K562 (cell line): ENCODE results near the gene PRDM1. TPM values are rescaled to one million over a fixed set of nuclear protein-coding genes. Genes with fewer than 3 reads are reported as not detected.
A peak's percentile ranks its signal among the peaks of the same experiment; 100 is the strongest.

ENCODE experiments used
- ATAC-seq: fragments of 200-7000 bp; cut with Tn5 transposase; 3 replicates; pipeline ENCODE4 v1.9.1; 2020; ENCODE audit warnings: moderate library complexity
- BruUV-seq: library from RNA; stranded (reverse); fragments of 400-500 nt; replicated peaks from 2 replicates; lab custom pipeline; 2021; lab: Mats Ljungman, UMichigan
- CTCF ChIA-PET: fragments of 300-600 bp; formaldehyde crosslinking; extraction: SDS; loops from one replicate; lab custom pipeline; 2021; ENCODE audit warnings: low intra/inter-chr PET ratio; lab: Yijun Ruan, JAX
- POLR2A ChIA-PET: fragments of 300-600, 350-650 bp; sonication (Branson Sonifier 250); formaldehyde crosslinking; extraction: SDS; loops from one replicate; lab custom pipeline; 2021; ENCODE audit warnings: antibody characterized with exemption, inconsistent platforms; lab: Yijun Ruan, JAX
- DNase-seq, 4 experiments: peaks; one replicate each; pipeline versions ENCODE4 v3.0.0 to v3.0.0-alpha.2; 2011 to 2018; ENCODE audit warnings: low spot score in 3 of 4, mixed read lengths in 3 of 4; ENCODE audit errors: extremely low read depth in 1 of 4
- FAIRE-seq: peaks from 2 replicates; lab custom pipeline; 2011; peaks lifted over from hg19 to GRCh38; lab: Jason Lieb, UNC
- H2AFZ ChIP-seq: 2 replicates; pipeline ENCODE4 v1.6.0; 2011; ENCODE audit warnings: low read depth, low read length, control low read depth, inconsistent platforms
- H3K27ac ChIP-seq: fragments of 200-600 bp; 3 replicates; pipeline ENCODE4 v1.8.0; 2011; ENCODE audit warnings: low read depth, mild to moderate bottlenecking, control low read depth, inconsistent platforms, low read length, moderate library complexity, mixed read lengths; ENCODE audit errors: extremely low read depth
- H3K27me3 ChIP-seq, 2 experiments: fragments of 300-600 bp in 1 of 2; 2 replicates in 1 of 2; 3 replicates in 1 of 2; pipeline versions ENCODE4 v1.6.0 to v1.8.0; 2011; ENCODE audit warnings: inconsistent platforms in 2 of 2, low read length in 2 of 2, mild to moderate bottlenecking in 1 of 2, mixed read lengths in 1 of 2, moderate library complexity in 1 of 2; ENCODE audit not compliant: control insufficient read depth in 2 of 2, insufficient read depth in 2 of 2
- H3K36me3 ChIP-seq: fragments of 300-600 bp; 3 replicates; pipeline ENCODE4 v1.8.0; 2011; ENCODE audit warnings: mild to moderate bottlenecking, low read length, inconsistent platforms; ENCODE audit not compliant: control insufficient read depth, insufficient read depth
- H3K4me1 ChIP-seq, 2 experiments: fragments of 200-600 bp in 1 of 2; replicated peaks in 1 of 2; 2 replicates in 1 of 2; 3 replicates in 1 of 2; pipeline versions ENCODE4 v1.5.1 to v1.8.0; 2011; ENCODE audit warnings: inconsistent platforms in 2 of 2, low read length in 2 of 2, mild to moderate bottlenecking in 1 of 2, mixed read lengths in 1 of 2, moderate library complexity in 1 of 2; ENCODE audit not compliant: control insufficient read depth in 2 of 2, insufficient read depth in 2 of 2
- H3K4me2 ChIP-seq: 2 replicates; pipeline ENCODE4 v1.6.1; 2011; ENCODE audit warnings: low read length, control low read depth, inconsistent platforms, mixed read lengths; ENCODE audit not compliant: insufficient read depth
- H3K4me3 ChIP-seq: fragments of 200-600 bp; sonication (generic), shearing (Covaris generic); 2 replicates; pipeline ENCODE4 v1.5.1; 2016; ENCODE audit warnings: control low read depth, inconsistent platforms
- H3K79me2 ChIP-seq: fragments of 200-600 bp; 3 replicates; pipeline ENCODE4 v1.8.0; 2011; ENCODE audit warnings: low read length, inconsistent platforms; ENCODE audit not compliant: control insufficient read depth, insufficient read depth
- H3K9ac ChIP-seq, 2 experiments: 2 replicates each; pipeline versions ENCODE4 v1.6.0 to v1.6.1; 2011; ENCODE audit warnings: low read depth in 2 of 2, low read length in 2 of 2, control low read depth in 1 of 2, inconsistent platforms in 1 of 2, mild to moderate bottlenecking in 1 of 2, mixed read lengths in 1 of 2; ENCODE audit not compliant: insufficient read depth in 1 of 2
- H3K9me1 ChIP-seq: one replicate; pipeline ENCODE4 v1.6.0; 2011; ENCODE audit warnings: inconsistent platforms, mild to moderate bottlenecking, low read length, moderate library complexity; ENCODE audit not compliant: control insufficient read depth, insufficient read depth
- H3K9me3 ChIP-seq: replicated peaks from 2 replicates; pipeline ENCODE4 v1.5.1; 2011; ENCODE audit warnings: low read depth, low read length, inconsistent platforms; ENCODE audit not compliant: control insufficient read depth, insufficient read depth
- H4K20me1 ChIP-seq: replicated peaks from 2 replicates; pipeline ENCODE4 v1.6.1; 2011; ENCODE audit warnings: low read length, inconsistent platforms, mixed read lengths; ENCODE audit not compliant: control insufficient read depth, insufficient read depth
- BHLHE40 ChIP-seq: IDR thresholded peaks from 2 replicates; pipeline ENCODE4 v1.6.1; 2011; ENCODE audit warnings: low read length, improper control_type of control experiment
- CHD4 ChIP-seq: fragments of 200-600 bp; sonication (generic); IDR thresholded peaks from 3 replicates; pipeline ENCODE4 v1.6.1; 2012; ENCODE audit warnings: low read depth, mild to moderate bottlenecking, mixed read lengths, low read length, inconsistent platforms; ENCODE audit not compliant: insufficient read depth, insufficient replicate concordance, poor library complexity, severe bottlenecking
- SMAD4 ChIP-seq: fragments of 250-450 bp; sonication (Bioruptor Pico); conservative IDR thresholded peaks from 2 replicates; pipeline ENCODE4 v1.8.0; 2021; ENCODE audit warnings: inconsistent platforms, mild to moderate bottlenecking, moderate library complexity
- SRF ChIP-seq, 2 experiments: fragments of 250-450, 450-650 bp in 1 of 2; sonication (Bioruptor Pico) in 1 of 2; sonication (generic) in 1 of 2; formaldehyde crosslinking; IDR thresholded peaks; 2 replicates each; pipeline versions ENCODE4 v1.5.0 to v1.5.1; 2020 to 2022; ENCODE audit warnings: mild to moderate bottlenecking in 1 of 2, missing genetic modification reagents in 1 of 2
- ZNF79 ChIP-seq: fragments of 250-450 bp; sonication (Bioruptor Pico); IDR thresholded peaks from 2 replicates; pipeline ENCODE4 v1.4.0; 2020; ENCODE audit warnings: low read depth, mild to moderate bottlenecking, moderate library complexity
- WGBS: fragments of 100-300 bp; shearing (Covaris generic); methylation state at CpG from one replicate; pipeline ENCODE4 v1.1.6; 2016; ENCODE audit warnings: low coverage, mixed read lengths; ENCODE audit not compliant: insufficient coverage; ENCODE audit errors: missing lambda C conversion rate; 5-methylcytosine and 5-hydroxymethylcytosine counted together
- in situ Hi-C: fragments of 300-500 bp; cut with MboI; formaldehyde crosslinking; loops from 4 replicates; pipeline ENCODE4 v1.15.0; 2018; ENCODE audit warnings: inconsistent platforms, mixed read lengths
- intact Hi-C: fragments of 100-400 bp; cut with micrococcal nuclease; formaldehyde crosslinking; loops from 2 replicates; pipeline ENCODE4 v1.14.2; 2022
- polyA plus RNA-seq, 8 experiments: library from polyadenylated mRNA; depleted of rRNA in 4 of 8; stranded (reverse) in 5 of 8; unstranded in 3 of 8; fragments of >200 nt; fragmentation: Nextera tagmentation in 2 of 8; fragmentation: Illumina TruSeq in 1 of 8; extraction: Ambion mirVana in 2 of 8; extraction: Trizol in 1 of 8; gene quantifications; 2 replicates each; pipeline versions ENCODE4 v1.2.1 to v1.2.3, GENCODE V29; 2011 to 2014; ENCODE audit warnings: inconsistent platforms in 1 of 8, missing spikeins in 1 of 8
- total RNA-seq, 7 experiments: library from RNA; depleted of rRNA in 6 of 7; stranded (reverse); fragments of >200 nt in 6 of 7; fragmentation: Illumina TruSeq in 2 of 7; extraction: Trizol in 2 of 7; gene quantifications; 2 replicates each; pipeline versions ENCODE4 v1.2.1 to v1.2.3, GENCODE V29; 2011 to 2021; ENCODE audit warnings: low replicate concordance in 1 of 7
- TF ChIP-seq, protein P1 (sequence below): fragments of 250-450 bp; sonication (Bioruptor Pico); IDR thresholded peaks from 2 replicates; pipeline ENCODE4 v1.4.0; 2020
- TF ChIP-seq, protein P2 (sequence below): sonication (generic); formaldehyde crosslinking; IDR thresholded peaks from 2 replicates; pipeline ENCODE4 v1.9.0; 2022; ENCODE audit warnings: mild to moderate bottlenecking, missing genetic modification reagents
- TF ChIP-seq, protein P3 (sequence below), 2 experiments: fragments of 450-650 bp; conservative IDR thresholded peaks; 2 replicates each; pipeline ENCODE4 v1.6.1; 2017; ENCODE audit warnings: mild to moderate bottlenecking in 2 of 2, moderate library complexity in 2 of 2

PRDM1 gene
- total and polyA plus RNA-seq, 9 of the 15 experiments (the other 6 are each of a cell fraction or from before 2014, with no cell fraction given), result 0.09 to 0.89 (median 0.27) TPM

DNA sequence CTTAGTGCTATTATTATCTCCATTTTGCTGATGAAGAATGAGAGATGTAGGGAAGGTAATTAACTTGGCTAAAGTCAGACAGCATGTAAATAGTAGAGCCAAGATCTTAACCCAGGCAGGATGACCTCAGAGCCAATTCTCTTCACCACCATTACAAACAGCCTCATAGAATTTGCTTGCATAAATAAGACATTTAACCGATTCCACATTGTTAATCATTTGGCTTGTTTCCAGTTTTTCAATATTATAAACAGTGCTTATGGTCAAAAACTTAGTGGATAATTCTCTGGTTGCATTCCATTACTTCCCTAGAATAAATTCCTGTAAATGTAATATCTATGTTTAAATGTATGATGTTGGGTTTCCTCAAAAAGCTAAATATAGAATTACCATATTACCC is 19.1 kb upstream of the PRDM1 start (continued):
- TF ChIP-seq, protein P1, sequence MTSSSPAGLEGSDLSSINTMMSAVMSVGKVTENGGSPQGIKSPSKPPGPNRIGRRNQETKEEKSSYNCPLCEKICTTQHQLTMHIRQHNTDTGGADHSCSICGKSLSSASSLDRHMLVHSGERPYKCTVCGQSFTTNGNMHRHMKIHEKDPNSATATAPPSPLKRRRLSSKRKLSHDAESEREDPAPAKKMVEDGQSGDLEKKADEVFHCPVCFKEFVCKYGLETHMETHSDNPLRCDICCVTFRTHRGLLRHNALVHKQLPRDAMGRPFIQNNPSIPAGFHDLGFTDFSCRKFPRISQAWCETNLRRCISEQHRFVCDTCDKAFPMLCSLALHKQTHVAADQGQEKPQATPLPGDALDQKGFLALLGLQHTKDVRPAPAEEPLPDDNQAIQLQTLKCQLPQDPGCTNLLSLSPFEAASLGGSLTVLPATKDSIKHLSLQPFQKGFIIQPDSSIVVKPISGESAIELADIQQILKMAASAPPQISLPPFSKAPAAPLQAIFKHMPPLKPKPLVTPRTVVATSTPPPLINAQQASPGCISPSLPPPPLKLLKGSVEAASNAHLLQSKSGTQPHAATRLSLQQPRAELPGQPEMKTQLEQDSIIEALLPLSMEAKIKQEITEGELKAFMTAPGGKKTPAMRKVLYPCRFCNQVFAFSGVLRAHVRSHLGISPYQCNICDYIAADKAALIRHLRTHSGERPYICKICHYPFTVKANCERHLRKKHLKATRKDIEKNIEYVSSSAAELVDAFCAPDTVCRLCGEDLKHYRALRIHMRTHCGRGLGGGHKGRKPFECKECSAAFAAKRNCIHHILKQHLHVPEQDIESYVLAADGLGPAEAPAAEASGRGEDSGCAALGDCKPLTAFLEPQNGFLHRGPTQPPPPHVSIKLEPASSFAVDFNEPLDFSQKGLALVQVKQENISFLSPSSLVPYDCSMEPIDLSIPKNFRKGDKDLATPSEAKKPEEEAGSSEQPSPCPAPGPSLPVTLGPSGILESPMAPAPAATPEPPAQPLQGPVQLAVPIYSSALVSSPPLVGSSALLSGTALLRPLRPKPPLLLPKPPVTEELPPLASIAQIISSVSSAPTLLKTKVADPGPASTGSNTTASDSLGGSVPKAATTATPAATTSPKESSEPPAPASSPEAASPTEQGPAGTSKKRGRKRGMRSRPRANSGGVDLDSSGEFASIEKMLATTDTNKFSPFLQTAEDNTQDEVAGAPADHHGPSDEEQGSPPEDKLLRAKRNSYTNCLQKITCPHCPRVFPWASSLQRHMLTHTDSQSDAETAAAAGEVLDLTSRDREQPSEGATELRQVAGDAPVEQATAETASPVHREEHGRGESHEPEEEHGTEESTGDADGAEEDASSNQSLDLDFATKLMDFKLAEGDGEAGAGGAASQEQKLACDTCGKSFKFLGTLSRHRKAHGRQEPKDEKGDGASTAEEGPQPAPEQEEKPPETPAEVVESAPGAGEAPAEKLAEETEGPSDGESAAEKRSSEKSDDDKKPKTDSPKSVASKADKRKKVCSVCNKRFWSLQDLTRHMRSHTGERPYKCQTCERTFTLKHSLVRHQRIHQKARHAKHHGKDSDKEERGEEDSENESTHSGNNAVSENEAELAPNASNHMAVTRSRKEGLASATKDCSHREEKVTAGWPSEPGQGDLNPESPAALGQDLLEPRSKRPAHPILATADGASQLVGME (CRISPR knock-in tag), result no peak

DNA sequence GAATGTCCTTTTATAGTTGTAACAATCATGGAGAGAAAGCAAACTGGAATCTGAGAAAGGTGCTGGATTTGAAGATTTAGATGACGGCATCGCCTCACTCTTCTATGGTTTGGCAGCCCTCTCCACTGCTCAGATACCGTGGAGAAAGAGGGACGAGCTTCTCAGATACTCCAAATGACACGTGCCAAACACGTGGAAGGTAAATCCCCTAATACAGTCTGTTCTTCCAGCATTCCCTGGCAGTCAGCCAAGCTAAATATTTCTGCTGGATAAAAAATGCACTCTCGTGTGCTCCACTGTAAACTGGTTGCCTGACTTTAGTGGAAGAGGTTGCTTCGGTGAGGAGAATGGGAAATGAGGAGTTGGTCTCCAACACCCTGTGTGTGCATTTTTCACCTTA is 16.7 kb upstream of the PRDM1 start:
- no peak for ATAC-seq
- TF ChIP-seq ZNF79 (CRISPR knock-in tag), result no peak
- no peak for TF ChIP-seq SRF (CRISPR knock-in tag; IDR thresholded peaks at IDR 0.05)
- no peak for TF ChIP-seq SMAD4 (CRISPR knock-in tag)
- TF ChIP-seq CHD4, result no peak
- TF ChIP-seq, protein P2, sequence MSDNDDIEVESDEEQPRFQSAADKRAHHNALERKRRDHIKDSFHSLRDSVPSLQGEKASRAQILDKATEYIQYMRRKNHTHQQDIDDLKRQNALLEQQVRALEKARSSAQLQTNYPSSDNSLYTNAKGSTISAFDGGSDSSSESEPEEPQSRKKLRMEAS (CRISPR knock-in tag), result peak; percentile 34; the same call in 1 of the 2 replicates
- peak; percentile 73 for TF ChIP-seq BHLHE40
- TF ChIP-seq, protein P3, sequence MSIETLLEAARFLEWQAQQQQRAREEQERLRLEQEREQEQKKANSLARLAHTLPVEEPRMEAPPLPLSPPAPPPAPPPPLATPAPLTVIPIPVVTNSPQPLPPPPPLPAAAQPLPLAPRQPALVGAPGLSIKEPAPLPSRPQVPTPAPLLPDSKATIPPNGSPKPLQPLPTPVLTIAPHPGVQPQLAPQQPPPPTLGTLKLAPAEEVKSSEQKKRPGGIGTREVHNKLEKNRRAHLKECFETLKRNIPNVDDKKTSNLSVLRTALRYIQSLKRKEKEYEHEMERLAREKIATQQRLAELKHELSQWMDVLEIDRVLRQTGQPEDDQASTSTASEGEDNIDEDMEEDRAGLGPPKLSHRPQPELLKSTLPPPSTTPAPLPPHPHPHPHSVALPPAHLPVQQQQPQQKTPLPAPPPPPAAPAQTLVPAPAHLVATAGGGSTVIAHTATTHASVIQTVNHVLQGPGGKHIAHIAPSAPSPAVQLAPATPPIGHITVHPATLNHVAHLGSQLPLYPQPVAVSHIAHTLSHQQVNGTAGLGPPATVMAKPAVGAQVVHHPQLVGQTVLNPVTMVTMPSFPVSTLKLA (conservative IDR thresholded peaks at IDR 0.05), result peak; percentile 20 to 45; a peak in 1 of 4 replicates

More for the DNA sequence above, 16.7 kb upstream of the PRDM1 start:
- intact Hi-C loops (no loop called here), in situ Hi-C loops (no loop called here)
- ChIA-PET POLR2A (interaction anchor here (0.7 kb wide), 1 partner anchor 17 kb away, joined by 3 read pairs; no protein-coding TSS in a partner anchor), CTCF (interaction anchor here (0.6 kb wide), 1 partner anchor 55 kb away, joined by 7 read pairs; no protein-coding TSS in a partner anchor)
- Histone ChIP-seq H3K9me1 (no peaks in the 10 kb centered on the region), H3K9me3 (no peaks in the 10 kb centered on the region), H3K36me3 (no peaks in the 10 kb centered on the region), H3K4me2 (no peak overlapping the region), H3K27ac (no peak overlapping the region), H2AFZ (peak overlapping the region; percentile 49), H3K79me2 (no peaks in the 10 kb centered on the region), H4K20me1 (no peaks in the 10 kb centered on the region), H3K9ac (no peak overlapping the region), H3K4me1 (no peaks in the 10 kb centered on the region), H3K27me3 (no peaks in the 10 kb centered on the region), H3K4me3 (no peak overlapping the region)
- DNase-seq, result peak in 1 of 4 experiments; percentile 23
- no peak for FAIRE-seq
- BruUV-seq, result no TSS peak
- WGBS, result 3% methylated on average over 8 of the region's 8 CpGs
